Neural progenitor cell (in vitro differentiated cells): ENCODE measurements around the gene RENBP. TPM values are rescaled to one million over a fixed set of nuclear protein-coding genes. Genes with fewer than 3 reads are reported as not detected.

Experiments
- DNase-seq: peaks from one replicate; pipeline ENCODE4 v3.0.0-alpha.2; 2016; ENCODE audit warnings: low spot score
- H2AFZ ChIP-seq: fragments of 200-600 bp; sonication (generic); replicated peaks from 2 replicates; pipeline ENCODE4 v1.6.1; 2016; ENCODE audit warnings: antibody characterized with exemption
- H3F3A ChIP-seq: fragments of 200-600 bp; sonication (generic); 2 replicates; pipeline ENCODE4 v1.6.1; 2016; ENCODE audit warnings: antibody characterized with exemption, low read depth
- H3K27ac ChIP-seq: fragments of 200-600 bp; sonication (generic); 2 replicates; pipeline ENCODE4 v1.5.1; 2016; ENCODE audit warnings: mild to moderate bottlenecking
- H3K27me3 ChIP-seq: fragments of 200-600 bp; sonication (generic); 2 replicates; pipeline ENCODE4 v1.6.1; 2016; ENCODE audit warnings: mild to moderate bottlenecking, moderate library complexity
- H3K36me3 ChIP-seq: fragments of 200-600 bp; sonication (generic); 2 replicates; pipeline ENCODE4 v1.5.1; 2016
- H3K4me1 ChIP-seq: fragments of 200-600 bp; sonication (generic); 2 replicates; pipeline ENCODE4 v1.6.1; 2016; ENCODE audit warnings: mixed run types
- H3K4me2 ChIP-seq: fragments of 200-600 bp; sonication (generic); 2 replicates; pipeline ENCODE4 v1.6.1; 2016
- H3K4me3 ChIP-seq: fragments of 200-600 bp; sonication (generic); 2 replicates; pipeline ENCODE4 v1.5.1; 2016
- H3K79me2 ChIP-seq: fragments of 200-600 bp; sonication (generic); 2 replicates; pipeline ENCODE4 v1.6.1; 2016; ENCODE audit warnings: low read depth
- H3K9ac ChIP-seq: fragments of 200-600 bp; sonication (generic); 2 replicates; pipeline ENCODE4 v1.6.1; 2016
- H3K9me3 ChIP-seq: fragments of 200-600 bp; sonication (generic); 2 replicates; pipeline ENCODE4 v1.5.1; 2016; ENCODE audit warnings: low read depth
- H4K20me1 ChIP-seq: fragments of 200-600 bp; sonication (generic); 2 replicates; pipeline ENCODE4 v1.6.1; 2016; ENCODE audit warnings: low read depth
- H3K27ac Mint-ChIP-seq: 3 replicates; pipeline ENCODE4 v1.8.0; 2021; ENCODE audit warnings: mixed read lengths
- H3K27me3 Mint-ChIP-seq: 2 replicates; pipeline ENCODE4 v1.8.0; 2022; ENCODE audit warnings: low read depth, mild to moderate bottlenecking, inconsistent platforms, moderate library complexity, mixed read lengths; ENCODE audit not compliant: insufficient read depth
- H3K36me3 Mint-ChIP-seq: 3 replicates; pipeline ENCODE4 v1.8.0; 2021; ENCODE audit warnings: mixed read lengths
- H3K4me1 Mint-ChIP-seq: 3 replicates; pipeline ENCODE4 v1.8.0; 2021; ENCODE audit warnings: mixed read lengths
- H3K4me3 Mint-ChIP-seq: 3 replicates; pipeline ENCODE4 v1.8.0; 2021; ENCODE audit warnings: mild to moderate bottlenecking, moderate library complexity, mixed read lengths
- H3K9me3 Mint-ChIP-seq: 3 replicates; pipeline ENCODE4 v1.8.0; 2020; ENCODE audit warnings: mixed read lengths
- CTCF ChIP-seq: fragments of 200-600 bp; sonication (generic); IDR thresholded peaks from 2 replicates; pipeline ENCODE4 v1.5.1; 2017; ENCODE audit warnings: antibody characterized with exemption, mild to moderate bottlenecking
- EZH2 ChIP-seq: fragments of 200-600 bp; sonication (generic); IDR thresholded peaks from 2 replicates; pipeline ENCODE4 v1.6.1; 2017; ENCODE audit warnings: antibody characterized with exemption, mild to moderate bottlenecking, moderate library complexity
- EZH2phosphoT487 ChIP-seq: fragments of 200-600 bp; sonication (generic); IDR thresholded peaks from 2 replicates; pipeline ENCODE4 v1.6.1; 2017; ENCODE audit warnings: antibody characterized with exemption
- total RNA-seq: library from RNA; depleted of rRNA; stranded (reverse); fragments of >200 nt; gene quantifications from 2 replicates; pipeline ENCODE4 v1.2.3, GENCODE V29; 2015; ENCODE audit warnings: low replicate concordance

Gene RENBP
- total RNA-seq, 1 donor from 2014 or later: 5.4 TPM

GRCh38 chrX:153968255-153968654 is 23.8 kb upstream of the RENBP start:
- Histone ChIP-seq H4K20me1 (peaks cover 60% of the 10 kb centered on the region), H2AFZ (no peak overlapping the region), H3F3A (peaks cover 30% of the 10 kb centered on the region), H3K9ac (no peak overlapping the region), H3K4me2 (peak overlapping the region; percentile 79), H3K4me1 (peaks cover 18% of the 10 kb centered on the region), H3K4me3 (peak overlapping the region; percentile 80), H3K27ac (no peak overlapping the region), H3K9me3 (no peaks in the 10 kb centered on the region), H3K79me2 (peaks cover 74% of the 10 kb centered on the region), H3K27me3 (no peaks in the 10 kb centered on the region), H3K36me3 (no peaks in the 10 kb centered on the region)
- Mint-ChIP-seq H3K9me3 (no peaks in the 10 kb centered on the region), H3K27ac (peak overlapping the region; percentile 38), H3K36me3 (peaks cover 2% of the 10 kb centered on the region), H3K4me1 (peaks cover 39% of the 10 kb centered on the region), H3K27me3 (peaks cover 22% of the 10 kb centered on the region), H3K4me3 (peak overlapping the region; percentile 100)
- TF ChIP-seq CTCF (no peak), EZH2phosphoT487 (no peak), EZH2 (no peak)
- peak; percentile 28 for DNase-seq

GRCh38 chrX:153967536-153968224 is 23.2 kb upstream of the RENBP start:
- H3K9me3 Mint-ChIP-seq: no peaks in the 10 kb centered on the region
- H3K27me3 Mint-ChIP-seq: peaks cover 21% of the 10 kb centered on the region
- no peaks in the 10 kb centered on the region for H3K36me3 ChIP-seq
- no peak overlapping the region for H3K27ac ChIP-seq
- peak overlapping the region; percentile 79 for H3K4me2 ChIP-seq
- H3K27me3 ChIP-seq: no peaks in the 10 kb centered on the region
- peak overlapping the region; percentile 38 for H3K27ac Mint-ChIP-seq
- H3K4me1 Mint-ChIP-seq: peaks cover 36% of the 10 kb centered on the region
- peaks cover 26% of the 10 kb centered on the region for H3F3A ChIP-seq
- H3K79me2 ChIP-seq: peaks cover 78% of the 10 kb centered on the region
- no peak for DNase-seq
- H3K4me3 ChIP-seq: peak overlapping the region; percentile 80
- no peak for TF ChIP-seq EZH2
- no peak for TF ChIP-seq CTCF
- TF ChIP-seq EZH2phosphoT487: no peak
- H3K9ac ChIP-seq: no peak overlapping the region
- peak overlapping the region; percentile 100 for H3K4me3 Mint-ChIP-seq
- no peaks in the 10 kb centered on the region for H3K9me3 ChIP-seq
- H2AFZ ChIP-seq: no peak overlapping the region
- peaks cover 4% of the 10 kb centered on the region for H3K36me3 Mint-ChIP-seq
- peaks cover 60% of the 10 kb centered on the region for H4K20me1 ChIP-seq
- H3K4me1 ChIP-seq: peaks cover 18% of the 10 kb centered on the region

GRCh38 chrX:153966841-153967535 is 22.5 kb upstream of the RENBP start:
- Histone ChIP-seq H3K36me3 (no peaks in the 10 kb centered on the region), H3K9me3 (no peaks in the 10 kb centered on the region), H2AFZ (no peak overlapping the region), H3K9ac (no peak overlapping the region), H4K20me1 (peaks cover 60% of the 10 kb centered on the region), H3K4me3 (no peak overlapping the region), H3K4me1 (peaks cover 18% of the 10 kb centered on the region), H3K27me3 (no peaks in the 10 kb centered on the region), H3K79me2 (peaks cover 84% of the 10 kb centered on the region), H3K4me2 (peak overlapping the region; percentile 79), H3F3A (peaks cover 23% of the 10 kb centered on the region), H3K27ac (no peak overlapping the region)
- Mint-ChIP-seq H3K4me3 (peak overlapping the region; percentile 100), H3K4me1 (peaks cover 36% of the 10 kb centered on the region), H3K27me3 (peaks cover 21% of the 10 kb centered on the region), H3K36me3 (peaks cover 7% of the 10 kb centered on the region), H3K9me3 (no peaks in the 10 kb centered on the region), H3K27ac (peak overlapping the region; percentile 38)
- no peak for DNase-seq
- TF ChIP-seq CTCF (no peak), EZH2 (no peak), EZH2phosphoT487 (no peak)
